H4 (cell line): Measurements from ENCODE around the gene TLCD5. TPM values are rescaled to one million over a fixed set of nuclear protein-coding genes. Genes with fewer than 3 reads are reported as not detected.

ENCODE experiments used
- DNase-seq: peaks from one replicate; pipeline ENCODE4 v3.0.0-alpha.2; 2015; ENCODE audit warnings: low spot score
- total RNA-seq: library from RNA; depleted of rRNA; stranded (reverse); fragments of >200 nt; shearing (Covaris generic); gene quantifications from 2 replicates; pipeline ENCODE4 v1.2.3, GENCODE V29; 2014

TLCD5 gene
- total RNA-seq, 1 experiment from 2014 or later, result 6.3 TPM

DNA sequence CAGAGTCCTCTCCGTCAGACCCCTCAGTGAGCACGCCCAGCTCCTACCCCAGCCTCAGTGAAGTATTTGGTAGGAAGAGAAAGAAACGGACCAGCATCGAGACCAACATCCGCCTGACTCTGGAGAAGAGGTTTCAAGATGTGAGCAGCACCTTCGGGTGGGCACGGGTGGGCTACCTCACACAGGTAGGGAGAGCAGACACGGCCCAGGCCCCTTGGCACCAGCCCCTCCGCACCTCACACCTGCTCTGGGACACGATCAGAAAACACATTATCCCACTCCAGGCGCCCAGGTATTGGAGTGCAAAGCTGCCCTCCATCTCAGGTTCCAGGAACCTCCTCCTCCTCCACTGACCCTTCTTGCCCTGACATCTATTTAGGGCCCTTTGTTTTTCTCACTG lies 17.6 kb upstream of the TLCD5 start:
- no peak for DNase-seq

DNA sequence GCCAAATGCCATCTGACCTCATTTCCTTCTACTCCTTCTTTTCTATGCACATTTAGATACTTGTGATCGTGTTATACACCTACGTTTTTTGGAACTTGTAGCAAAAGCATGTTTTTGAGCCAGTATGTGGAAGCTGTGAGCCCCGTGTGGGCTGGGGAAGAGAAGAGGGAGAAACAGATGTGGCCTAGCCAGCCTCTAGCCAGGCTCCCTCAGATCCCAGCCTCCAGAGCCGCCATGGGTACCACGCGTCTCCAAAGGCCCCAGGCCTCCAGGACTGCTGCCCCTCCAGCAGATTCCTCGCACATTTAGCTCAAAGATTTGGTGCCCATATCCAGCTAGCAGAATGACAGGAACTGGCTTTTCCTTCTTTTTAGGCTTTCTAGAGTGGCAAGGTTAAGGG lies 17.0 kb upstream of the TLCD5 start:
- no peak for DNase-seq

- no peak for DNase-seq
These were observed 14.2 kb upstream of the TLCD5 start for GRCh38 chr11:120310870-120311269.

DNA sequence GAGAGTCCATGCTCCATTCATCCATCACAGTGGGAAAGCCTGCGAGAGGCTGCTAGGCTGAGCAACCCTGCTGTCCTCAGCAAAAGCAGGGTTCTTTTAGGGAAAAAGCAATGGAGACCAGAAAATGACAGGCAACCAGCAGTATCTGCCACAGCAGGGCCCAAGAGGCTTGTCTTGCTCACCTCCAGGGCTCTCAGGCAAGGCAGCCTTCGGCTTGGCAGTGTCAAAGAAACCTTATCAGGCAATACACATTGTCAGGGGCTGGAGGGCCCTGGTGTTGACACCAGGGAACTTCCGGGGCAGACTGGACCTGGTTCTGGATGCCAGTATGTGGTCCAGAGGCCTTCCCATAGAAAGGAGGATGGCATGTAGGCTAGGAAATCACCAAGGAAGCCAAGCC lies 10.2 kb upstream of the TLCD5 start:
- no peak for DNase-seq

DNA sequence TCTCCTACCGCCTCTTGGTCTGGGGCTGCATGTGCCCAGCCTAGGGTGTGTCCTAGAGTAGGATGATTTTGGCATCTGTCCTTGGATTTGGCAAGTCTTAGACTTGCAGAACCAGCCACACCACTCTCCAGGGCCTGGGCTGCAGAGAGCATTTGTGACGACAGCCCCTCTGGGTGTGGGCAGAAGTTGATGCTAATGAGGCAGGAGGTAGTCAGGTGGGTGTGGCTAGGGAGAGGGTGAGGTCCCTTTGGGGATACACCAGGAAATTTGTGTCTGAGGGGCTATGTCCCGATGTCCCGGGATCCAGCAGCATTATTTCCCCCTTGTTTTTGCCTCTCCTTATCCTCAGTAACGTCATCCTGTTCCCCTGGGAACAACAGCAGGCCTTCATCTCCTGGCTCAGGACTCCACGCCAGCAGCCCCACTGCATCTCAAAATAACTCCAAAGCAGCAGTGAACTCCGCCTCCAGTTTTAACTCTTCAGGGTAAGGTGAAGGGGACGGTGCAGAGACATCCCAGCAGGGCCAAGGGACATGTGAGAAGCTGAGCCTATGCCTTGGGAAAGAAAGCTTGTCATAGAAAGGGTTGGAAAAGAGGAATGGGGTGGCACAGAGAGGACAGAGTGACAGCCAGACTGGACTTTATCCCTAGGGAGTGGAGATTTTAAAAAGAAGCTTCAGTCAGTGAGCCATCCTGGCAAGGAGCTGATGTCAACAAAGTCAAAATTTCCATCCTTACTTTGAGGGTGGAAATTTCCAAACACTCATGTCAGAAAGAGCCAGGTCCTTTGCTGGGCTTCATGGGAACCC lies 8.0 kb upstream of the TLCD5 start:
- no peak for DNase-seq

DNA sequence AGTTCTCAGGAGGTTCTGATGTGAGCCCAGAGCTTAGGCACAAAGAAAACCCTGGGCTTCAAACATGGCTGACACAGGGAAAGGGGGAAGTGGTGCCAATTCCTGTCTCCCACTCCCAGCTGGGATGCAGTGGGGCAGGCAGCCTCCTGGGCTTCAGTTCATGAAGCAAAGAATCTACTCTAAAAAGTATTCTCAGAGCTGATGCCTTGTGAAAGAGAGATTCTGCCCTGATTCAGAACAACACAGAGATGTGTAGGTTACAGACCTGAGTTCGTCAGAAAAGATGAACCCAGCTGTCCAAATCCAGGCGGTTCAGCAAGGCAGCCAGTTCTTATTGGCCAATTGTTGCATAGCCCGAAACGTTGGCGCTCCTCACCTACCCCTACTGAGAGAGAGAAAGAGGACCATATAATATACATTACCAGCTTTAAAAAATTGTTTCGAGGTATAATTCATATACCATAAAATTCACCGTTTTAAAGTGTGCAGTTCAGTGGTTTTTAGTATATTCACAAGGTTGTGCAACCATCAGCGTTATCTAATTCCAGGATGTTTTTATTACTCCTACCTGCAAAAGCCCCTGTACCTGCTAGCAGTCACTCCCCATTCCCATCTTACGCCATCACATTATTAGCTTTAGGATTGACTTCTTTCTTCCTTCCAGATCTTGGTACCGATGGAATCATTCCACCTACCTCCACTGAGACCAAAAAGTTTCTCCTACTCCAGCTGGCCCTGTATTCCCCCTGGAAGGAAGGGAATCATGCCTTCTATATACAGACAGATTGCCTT lies 7.2 kb upstream of the TLCD5 start:
- no peak for DNase-seq

- DNase-seq, result no peak
These were observed 6.2 kb upstream of the TLCD5 start for GRCh38 chr11:120318906-120319305.

- no peak for DNase-seq
These were observed 1.1 kb downstream of the TLCD5 start for GRCh38 chr11:120326228-120326627.

DNA sequence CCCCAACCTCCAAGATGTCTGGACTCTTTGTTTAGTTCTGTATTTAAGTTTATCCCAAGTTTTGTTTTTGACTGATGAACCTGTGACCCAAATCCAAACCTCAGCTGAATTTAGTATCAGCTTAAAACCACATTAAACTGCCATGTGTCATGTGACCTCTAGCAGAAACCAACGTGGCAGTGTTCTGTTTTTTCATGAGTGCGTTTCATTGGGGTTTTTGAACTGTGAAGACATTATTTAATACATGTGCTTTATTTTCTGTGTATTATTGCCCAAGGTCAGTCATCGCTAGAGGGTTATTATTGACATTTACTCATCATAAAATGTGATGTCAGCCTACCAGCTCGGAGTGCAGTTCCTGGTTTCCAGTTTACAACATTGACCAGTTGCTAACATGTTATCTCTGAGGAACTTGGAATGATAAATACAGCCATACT lies 1.8 kb downstream of the TLCD5 start:
- no peak for DNase-seq

DNA sequence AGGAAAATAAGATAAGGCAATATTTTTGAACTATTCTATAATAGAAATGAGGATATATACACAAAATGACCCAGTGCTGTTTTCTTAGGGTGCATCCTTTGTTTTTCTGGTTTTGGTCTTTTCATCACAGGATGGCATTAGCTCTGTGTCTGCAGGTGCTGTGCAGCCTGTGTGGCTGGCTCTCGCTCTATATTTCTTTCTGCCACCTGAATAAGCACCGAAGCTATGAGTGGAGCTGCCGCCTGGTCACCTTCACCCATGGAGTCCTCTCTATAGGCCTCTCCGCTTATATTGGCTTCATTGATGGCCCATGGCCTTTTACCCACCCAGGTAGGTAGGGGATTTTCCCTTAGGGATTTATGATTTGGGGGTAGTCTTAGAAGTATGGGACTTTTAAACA lies 2.2 kb downstream of the TLCD5 start:
- DNase-seq, result no peak

DNA sequence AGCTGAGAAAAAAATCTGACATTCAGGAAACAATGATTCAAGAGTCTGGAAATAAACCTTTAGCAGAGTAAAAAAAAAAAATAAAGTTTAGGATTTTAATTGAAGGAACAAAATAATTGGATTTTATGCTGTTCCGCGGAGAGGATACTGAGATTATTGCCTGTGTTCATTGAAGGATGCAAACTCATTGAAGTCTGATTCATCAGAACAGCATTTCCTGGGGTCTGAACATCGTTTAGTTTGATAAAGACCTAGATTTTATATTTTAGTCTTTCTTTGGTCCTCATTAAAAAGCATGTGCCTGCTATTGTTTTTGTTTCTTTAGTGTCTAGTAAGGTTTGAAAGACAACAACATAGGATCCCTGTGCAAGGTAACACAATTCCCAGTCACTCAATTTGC lies 4.5 kb downstream of the TLCD5 start:
- DNase-seq, result no peak

DNA sequence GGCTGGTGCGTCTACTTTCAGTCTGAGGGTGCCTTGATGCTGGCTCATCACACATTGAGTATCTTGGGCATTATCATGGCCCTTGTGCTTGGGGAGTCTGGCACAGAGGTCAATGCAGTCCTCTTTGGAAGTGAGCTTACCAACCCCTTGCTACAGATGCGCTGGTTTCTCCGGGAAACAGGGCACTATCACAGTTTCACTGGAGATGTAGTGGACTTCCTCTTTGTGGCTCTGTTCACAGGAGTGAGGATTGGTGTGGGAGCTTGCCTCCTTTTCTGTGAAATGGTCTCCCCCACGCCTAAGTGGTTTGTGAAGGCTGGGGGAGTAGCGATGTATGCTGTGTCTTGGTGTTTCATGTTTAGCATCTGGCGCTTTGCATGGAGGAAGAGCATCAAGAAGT lies 4.9 kb downstream of the TLCD5 start:
- no peak for DNase-seq

DNA sequence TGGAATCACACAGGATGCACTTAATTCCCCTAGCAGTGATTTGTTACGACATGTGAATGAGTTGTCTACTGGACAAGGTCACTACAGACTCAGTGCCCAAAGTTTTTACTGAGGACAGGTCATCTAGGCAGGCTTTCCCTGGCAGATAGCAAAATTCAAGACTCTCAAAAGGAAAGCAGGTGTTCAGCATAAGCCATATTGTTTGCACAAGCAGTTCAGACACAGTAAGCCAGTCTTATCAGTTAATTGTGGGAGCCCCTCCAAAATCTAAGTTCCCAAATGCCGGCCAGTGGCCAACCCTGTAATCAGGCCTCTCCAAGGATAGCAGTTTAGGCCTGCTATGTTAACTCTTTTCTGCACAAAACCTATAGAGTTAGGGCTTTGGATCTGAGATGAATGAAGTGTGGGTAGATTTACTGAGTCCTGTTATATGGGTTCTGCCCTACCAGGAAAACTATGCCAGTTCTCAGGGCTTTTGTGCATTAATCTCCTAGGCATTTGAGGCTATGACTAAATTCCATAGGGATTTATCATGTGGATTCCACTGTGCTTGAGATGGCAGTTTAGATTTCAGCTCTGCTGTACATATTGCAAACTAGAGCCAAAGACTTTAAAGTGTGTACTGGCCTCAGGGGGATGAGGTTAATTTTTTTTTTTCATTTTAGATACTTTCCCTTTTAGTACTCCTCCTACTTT lies 6.3 kb downstream of the TLCD5 start:
- peak; percentile 83 for DNase-seq

GRCh38 chr11:120332822-120333716 lies 8.0 kb downstream of the TLCD5 start:
- no peak for DNase-seq

- no peak for DNase-seq
These were observed 8.7 kb downstream of the TLCD5 start for GRCh38 chr11:120333801-120334200.

DNA sequence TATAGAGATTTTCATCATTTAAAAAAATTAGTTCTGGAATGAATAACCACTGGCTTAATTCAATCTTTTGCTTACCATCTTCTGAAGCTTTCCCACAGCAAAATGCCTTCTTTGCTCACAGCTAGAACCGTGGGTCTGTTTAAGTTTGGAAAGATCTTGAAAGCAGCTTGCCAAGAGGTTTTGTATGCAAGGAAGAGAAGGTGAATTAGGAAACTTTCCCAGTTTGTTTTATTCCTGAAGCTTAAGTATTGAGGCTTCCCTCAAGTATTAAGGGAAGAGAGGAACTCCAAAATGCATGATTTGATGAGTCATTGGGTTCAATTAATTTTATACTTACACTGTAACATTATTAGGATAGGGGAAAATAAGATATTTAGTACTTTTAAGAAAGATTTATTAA lies 9.2 kb downstream of the TLCD5 start:
- DNase-seq, result no peak

DNA sequence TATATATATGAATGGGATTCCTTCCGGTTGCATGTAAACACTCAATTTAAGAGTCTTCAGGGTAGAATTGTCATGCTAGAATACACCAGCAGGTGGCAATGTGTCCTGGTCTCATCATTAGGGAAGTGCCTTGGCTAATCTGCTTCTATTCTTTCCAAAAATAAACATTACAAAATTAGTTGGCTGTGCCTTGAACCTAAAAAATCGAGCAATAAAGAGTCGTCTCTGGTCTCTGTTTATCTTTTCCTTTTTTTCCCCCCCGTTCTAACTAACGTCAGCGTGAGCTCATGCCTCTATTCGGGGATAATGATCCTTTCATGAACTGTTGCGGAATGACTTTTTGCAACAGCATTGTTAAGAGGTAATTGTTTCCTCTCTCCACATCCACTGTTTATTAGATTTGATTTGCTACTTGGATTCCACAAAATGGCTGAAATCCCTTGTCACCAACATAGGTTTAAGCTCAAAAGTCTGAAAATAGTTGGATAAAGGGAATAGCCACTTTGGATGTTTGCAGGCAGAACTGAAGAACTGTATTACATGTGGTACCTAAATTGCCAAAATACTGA lies 9.9 kb downstream of the TLCD5 start:
- DNase-seq, result peak; percentile 88

- DNase-seq, result no peak
These were observed 10.4 kb downstream of the TLCD5 start for GRCh38 chr11:120335556-120335907.

DNA sequence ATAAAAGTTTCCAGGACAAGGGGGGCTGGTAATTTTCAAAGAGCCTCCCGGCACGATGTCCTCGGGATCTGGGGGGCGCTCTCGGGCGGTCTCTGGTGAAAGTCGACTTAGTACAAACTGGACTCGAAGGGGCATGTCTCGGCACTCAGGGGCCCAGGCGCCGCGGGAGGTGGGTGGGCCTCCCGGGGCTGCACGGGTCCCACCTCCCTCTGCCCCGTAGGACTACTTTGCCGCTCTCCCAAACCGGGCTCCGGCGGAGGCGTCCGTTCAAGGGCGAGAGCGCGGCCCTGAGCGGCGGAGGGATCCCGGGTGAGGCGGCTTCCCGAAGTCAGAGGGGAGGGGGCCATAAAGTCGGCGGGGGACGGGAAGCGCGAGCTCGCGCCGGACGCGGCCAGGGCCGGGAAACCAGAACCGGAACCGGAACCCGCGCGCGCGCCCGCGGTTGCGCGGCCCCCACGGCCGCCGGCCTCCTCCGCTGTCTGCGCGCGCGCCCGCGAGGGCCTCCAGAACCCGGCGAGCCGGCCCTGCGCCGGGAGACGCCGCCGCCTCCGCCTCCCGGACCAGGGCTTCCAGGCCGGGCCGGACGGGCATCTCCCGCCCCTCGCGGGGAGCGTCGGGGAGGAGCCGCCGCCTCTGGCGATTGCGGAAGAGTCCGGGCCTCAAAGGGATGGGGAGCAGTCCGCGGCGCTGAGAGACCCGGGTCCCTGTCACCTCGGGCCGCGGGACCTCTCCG lies 11.0 kb downstream of the TLCD5 start, which contains the start of gene ARHGEF12:
ARHGEF12 (plus strand) TSS at position 506 of the 733 bp plus-strand sequence. CDS start 831 bp downstream, outside the sequence.
- DNase-seq, result peak; percentile 90

DNA sequence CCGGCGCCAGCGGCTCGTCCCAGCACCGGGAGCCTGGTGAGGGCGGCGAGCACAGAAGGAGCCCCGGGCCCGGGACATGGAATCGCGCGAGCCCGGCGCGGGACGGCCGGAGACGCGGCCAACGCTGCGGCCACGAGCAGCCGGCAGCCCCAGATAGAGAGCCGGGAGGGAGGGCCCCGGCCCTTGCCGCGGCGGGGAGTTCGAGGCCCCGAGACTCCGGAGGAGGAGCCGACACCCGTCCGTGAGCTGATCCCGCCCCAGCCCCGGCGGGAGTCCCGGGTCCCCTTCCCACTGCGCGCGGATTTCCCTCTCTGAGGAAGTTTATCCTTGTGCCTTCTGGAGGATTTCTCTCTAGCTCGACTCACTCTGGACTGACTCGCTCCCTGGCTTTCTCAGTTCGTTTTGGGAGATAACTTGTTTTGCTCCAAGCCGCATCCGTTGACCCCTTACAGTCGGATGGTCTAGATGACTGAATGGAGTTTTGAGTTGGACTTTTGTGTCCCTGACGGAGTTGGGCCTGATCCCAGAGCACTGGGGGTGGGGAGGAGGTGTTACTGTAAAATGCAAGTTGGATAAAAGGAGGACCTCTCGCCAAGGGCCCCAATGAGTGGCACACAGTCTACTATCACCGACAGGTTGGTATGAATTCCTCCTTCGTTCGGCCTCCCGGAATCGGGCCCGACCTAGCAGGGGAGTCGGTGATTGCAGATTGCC lies 11.7 kb downstream of the TLCD5 start:
- DNase-seq, result no peak
